Stimulated activated CD4-positive, alpha-beta T cell treated with anti-CD3 and anti-CD28 coated beads, Interleukin-12 subunit alpha, Interleukin-12 subunit beta, amount 100 ng/mL, for 24 hours (primary cell): ENCODE measurements around the gene MAMSTR.
A peak's percentile ranks its signal among the peaks of the same experiment; 100 is the strongest.

Source experiments
- DNase-seq, 2 experiments: peaks; one replicate each; pipeline ENCODE4 v3.0.0-alpha.2; 2020; ENCODE audit warnings: low read depth in 2 of 2

The MAMSTR gene

DNA sequence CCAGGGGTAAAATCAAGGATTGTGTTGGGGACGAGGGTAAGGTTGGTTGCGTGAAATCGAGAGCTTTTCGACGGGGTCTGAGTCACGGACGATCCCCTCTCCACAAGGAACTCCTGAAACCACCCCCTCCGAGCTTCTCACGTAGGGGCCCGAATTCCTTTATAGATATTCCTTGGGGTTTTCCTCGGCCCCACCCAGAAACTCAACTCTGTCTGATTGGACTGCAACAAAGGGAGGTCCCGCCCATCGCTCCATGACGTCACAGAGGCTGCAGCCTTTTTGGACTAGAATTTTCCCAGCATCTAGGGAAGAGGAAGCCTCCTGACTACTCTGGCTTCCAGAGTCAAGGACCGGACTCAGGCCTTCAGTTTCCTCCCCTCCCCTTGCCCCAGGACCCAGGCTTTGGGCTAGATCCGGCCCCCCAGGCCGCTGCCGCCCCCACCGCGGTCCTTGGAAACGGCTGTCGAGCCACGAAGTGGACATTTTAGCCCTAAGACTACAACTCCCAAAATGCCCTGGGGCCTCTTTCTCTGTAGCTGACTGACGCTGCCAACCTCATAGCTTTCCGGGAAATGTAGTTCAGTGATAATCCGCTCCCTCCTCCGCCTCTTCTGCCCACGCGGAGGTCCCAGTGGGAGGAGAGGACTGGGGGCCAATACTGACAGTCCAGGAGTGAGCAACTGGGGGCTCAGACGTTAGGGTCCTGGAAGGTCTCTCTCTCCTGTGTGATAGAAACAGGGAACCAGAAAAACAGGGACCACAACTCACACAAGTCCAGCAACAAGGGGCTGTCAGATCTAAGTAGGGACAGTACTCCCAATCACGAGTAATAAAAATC is 27.4 kb upstream of the MAMSTR start, which contains the start of gene IZUMO1:
Gene IZUMO1 (minus strand): TSS at position 172 of the 838 bp plus-strand sequence. CDS start 1,050 bp downstream, outside the sequence.
- DNase-seq = peak in 1 of 2 experiments; percentile 52

DNA sequence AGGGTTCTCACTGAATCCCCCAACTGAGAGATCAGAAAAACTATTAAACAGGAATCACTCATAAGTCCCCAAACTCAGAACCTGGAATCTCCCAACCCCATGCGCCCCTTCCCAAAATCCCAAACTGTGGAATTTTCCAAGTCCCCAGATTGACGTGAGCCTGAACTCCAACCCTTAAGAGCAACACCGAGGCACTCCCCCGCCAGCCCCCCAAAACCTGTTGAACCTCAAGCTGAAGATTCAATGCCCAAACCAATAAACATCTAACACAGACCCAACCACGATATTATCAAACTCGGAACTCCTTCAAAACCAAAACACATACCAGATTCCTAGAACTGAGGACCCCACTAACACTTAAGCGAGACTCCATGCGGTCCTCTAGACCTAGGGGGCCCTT is 26.6 kb upstream of the MAMSTR start:
- no peak for DNase-seq

DNA sequence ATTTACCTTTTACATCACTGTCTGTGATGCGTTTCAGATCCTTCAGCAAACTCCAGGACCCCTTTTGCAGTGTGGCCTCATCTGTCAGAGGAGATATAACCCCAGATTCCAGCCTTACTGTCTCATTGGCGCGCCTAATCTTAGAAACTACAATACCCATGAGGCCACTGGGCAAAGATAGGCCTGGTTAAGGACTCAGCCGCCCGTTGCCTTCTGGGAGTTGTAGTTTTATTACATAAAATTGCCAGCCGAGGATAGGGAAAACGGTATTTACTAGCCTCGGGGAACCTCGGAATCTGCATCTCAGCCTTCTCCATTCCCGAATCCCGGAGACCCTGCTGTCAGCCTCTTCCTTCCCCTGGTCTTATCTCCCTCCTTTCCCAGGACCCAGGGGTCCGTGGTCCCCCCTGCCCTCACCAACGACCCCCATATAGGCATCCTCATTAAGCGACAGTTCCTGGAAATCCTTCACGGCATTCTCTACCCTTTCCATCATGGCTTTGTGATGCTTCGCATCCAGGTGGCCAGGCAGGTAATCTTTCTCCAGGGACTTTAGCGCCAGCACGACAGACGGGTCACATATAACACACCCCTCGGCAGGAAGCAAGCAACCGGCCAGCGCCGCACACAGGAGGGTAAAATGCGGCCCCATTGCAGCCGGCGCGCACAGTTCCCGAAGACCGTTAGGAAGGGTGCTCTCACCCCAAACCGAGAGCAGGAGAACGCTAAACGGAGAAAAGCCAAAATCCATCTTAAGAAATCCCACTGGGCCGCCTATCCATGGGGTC is 25.9 kb upstream of the MAMSTR start:
- peak in 1 of 2 experiments; percentile 41 for DNase-seq

DNA sequence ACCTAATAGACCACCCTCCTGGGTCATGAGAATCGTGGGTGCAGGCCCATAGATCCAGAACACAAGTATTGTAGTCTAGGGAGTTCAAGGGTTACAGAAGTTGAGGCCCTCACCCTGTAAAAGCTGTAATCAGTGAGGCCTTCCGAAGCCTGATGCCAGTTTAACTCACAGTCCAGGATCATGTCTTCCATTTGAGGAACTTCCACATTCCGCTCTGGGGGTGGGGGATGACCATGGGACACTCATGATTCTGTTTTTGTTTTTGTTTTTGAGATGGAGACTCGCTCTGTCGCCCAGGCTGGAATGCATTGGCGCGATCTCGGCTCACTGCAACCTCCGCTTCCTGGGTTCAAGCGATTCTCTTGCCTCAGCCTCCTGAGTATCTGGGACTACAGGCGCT is 22.6 kb upstream of the MAMSTR start:
- DNase-seq = no peak

DNA sequence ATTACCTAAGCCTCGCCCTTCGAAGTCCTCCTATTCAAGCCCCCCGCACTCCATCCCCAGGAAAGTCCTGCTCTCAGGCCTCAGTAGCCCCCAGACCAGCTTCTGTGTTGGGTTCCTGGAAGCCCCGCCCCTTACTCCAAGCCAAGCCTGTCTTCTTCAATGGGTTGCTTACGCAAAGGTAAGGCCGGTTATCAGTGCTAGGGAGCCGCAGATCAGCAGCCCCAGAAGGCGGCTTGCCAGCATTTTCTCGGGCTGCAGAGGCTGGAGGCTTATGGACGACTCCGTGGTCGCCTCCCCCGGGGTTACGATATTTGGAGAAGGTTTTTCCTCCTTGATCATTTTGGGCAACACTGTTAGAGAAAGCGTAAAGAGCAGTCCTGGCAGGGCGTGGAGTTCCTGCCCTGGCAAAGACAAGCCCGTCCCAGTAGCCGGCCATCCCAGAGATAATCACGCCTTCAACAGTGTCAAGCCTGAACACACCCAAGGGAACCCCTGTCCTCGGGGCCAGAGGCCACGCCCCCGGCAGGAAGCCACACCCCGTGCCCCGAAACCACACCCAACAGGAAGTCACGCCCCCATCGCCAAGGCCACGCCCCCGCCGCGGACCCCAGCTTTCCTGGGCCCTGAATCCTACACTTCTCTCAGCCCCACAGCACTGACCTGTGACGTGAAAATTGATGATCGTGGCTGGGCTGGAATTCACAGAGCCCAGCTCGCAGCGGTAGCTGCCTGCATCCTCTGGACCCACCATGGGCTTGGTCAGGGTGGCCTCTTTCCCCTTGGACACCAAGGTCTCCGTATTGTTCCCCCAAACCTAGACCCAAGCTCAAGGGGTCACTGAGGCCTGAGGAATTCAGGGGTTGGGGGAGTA is 21.8 kb upstream of the MAMSTR start:
- no peak for DNase-seq

DNA sequence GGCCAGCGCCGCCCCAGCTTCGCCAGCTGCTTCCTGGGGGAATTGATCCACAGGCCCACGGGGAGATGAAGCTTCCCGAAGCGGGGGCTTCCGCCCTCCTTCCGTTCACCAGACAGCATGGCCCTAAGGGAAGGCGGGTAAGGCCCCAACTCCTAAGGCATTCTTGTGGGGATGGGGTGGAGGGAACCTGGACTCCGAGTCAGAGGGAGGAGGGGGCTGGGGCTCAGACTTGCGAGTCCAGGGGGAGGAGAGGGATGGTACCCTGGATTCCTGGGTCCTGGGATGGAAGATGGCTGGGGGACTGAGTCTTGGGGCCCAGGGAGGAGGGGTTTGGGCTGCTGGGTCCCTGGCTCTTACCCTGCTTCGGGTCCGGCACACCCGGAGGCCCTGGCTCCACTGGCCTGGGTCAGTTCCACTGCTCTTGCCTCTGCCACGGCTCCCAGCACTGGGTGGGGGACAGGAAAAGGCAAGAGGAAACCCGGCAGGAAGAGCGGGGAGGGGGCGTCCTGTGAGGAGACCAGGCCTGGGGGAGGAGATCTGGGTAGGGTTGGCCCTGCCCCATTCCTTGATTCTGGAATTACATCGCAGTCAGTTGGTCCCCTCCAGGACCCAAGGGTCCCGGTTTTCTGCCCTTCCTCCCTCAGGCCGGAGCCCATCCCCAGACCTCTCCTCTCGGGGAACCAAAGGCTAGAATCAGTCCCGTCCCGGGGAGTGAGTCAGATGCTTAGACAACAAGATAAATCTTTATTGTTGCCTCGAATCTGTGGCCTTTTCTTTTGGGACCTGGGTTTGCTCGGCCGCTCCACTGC is 20.8 kb upstream of the MAMSTR start, which contains the start of gene RASIP1:
Gene RASIP1 (minus strand): TSS at position 447 of the 809 bp plus-strand sequence. CDS start 328 bp downstream, at position 119.
- DNase-seq = no peak

DNA sequence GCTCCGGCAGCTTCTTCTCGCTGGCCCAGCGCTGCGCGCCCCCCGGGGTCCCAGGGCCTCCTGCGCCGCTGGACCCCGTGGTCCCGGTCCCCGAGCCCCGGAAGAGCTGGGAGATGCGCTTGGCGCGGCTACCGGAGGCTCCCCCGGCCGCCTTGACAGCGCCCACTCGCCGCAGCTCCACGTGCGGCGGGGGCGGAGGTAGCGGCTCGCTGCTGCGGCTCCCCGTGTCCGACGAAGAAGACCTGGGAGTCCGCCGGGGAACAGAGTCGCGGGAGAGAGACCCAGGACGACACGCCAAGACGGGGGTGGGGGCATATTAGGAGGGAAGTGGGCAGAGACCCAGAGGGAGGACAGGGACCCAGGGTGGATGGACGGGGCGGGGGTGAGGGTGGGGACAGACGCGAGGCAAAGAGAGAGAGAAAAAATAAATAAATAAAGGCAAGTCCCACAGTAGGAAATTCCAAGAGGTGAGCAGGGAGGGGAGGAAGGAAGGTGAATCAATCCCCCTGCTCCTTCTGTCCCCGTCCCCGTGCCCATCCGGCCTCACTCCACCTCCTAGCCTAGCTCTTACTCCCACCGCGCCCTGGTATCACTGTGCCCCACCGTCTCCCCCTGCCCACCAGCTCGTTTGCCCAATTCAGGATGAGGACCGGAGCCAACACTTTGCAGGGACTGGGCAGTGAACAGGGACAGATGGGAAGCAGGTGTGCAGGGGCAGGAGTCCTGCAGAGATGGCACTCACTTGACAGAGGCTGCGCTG is 20.1 kb upstream of the MAMSTR start:
- no peak for DNase-seq

DNA sequence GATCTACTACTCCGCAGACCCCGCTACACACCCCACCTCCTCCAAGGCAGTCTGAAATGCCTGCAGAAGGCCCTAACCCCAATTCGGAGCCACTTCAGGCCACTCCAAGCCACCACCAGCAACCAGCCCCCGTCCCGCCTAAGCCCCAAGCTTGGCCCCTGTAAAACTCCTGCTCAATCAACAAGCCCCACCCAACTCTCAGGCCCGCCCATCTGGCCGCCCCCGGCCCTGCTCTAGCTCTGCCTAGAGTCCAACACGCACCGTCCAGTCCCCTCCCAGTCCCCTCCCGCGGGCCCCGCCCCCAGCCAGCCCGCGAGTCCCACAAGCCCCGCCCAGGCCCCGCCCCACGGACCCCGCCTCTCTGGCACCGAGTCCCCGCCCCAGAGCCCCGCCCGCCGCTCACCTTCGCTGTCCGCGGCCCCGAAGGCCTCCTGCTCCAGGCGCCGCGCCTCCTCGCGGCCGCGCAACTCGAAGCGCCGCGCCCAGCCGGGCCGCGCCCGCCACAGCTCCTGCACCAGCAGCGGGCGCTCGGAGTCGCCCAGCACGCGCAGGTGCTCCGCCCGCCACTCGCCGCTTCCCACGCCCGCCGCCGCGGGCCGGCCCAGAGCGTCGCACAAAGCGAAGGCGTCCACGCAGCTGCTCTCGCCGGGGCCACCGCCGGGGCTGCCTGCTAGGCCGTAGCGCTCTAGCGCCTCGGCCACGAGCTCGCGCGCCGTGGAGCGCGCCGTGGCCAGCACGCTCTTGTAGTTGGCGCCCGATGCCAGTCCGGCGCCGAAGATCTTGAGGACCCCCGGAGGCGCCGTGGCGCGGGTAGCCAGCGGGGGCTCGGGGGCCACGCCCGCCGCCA is 19.3 kb upstream of the MAMSTR start:
- DNase-seq = peak; percentile 80 to 95

DNA sequence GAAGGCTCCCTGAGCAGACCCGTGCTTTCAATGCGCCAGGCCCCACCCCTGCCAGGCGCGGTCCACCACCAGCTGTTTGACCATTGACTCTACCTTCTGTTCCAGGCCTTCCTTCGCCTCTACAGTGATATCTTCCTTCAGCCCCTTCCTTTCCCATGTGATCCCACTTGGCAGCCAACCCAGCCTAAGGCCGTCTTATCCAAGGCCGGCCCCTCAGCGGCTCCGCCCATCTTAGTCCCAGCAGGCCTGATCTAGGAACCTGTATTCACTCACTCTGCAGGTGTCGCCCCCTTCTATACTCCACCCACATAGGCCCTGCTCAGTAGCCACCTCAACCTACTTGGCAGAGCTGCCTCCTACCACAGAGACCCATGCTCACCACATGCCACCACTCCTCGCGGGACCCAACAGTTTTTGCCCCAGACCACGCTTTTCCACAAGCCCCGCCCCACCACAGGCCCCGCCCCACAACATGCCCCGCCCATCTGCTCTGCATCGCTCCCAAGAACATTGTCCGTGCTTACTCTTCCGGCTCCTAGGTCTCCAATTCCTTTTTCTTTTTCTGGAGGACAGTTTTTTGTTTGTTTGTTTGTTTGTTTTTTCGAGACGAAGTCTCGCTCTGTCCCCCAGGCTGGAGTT is 18.0 kb upstream of the MAMSTR start:
- no peak for DNase-seq

DNA sequence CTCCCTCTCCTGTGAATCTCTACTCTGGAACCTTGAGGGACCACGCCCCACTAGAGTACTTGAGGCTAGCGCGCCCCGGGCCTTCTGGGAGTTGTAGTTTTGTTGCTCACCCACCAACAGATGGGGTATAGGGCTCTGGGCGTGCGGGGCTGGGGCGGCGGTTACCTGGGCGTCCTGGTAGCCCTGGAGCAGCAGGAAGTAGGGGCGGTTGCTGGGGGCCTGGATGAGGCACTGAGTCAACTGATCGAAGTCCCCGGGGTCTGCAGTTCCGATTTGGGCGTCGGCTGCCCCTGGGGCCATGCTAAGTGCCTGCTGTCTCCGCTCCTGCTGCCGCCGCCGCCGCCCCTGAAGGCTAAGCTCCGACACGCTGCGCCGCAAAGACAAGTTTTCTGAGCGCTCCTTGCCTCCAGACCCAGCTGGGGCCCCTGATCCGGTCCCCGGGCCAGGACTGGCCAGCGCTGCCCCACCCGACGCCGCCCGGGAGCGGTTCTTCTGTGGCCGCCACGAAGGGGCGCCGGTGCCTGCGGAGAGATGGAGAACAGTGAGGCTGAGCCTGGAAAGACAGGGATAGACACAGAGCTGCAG is 15.6 kb upstream of the MAMSTR start:
- no peak for DNase-seq

DNA sequence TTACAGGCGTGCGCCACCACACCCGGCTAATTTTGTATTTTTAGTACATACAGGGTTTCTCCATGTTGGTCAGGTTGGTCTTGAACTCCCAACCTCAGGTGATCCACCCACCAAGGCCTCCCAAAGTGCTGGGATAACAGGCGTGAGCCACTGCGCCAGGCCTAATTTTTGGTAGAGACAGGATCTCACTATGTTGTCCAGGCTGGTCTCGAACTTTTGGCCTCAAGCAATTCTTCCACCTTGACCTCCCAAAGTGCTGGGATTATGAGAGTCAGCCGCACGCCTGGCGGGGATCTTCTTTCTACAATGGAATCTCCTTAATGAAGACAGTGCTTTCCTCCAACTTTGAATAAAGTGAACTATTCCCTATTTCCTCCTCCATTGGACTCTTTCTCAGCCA is 15.1 kb upstream of the MAMSTR start:
- DNase-seq = no peak

DNA sequence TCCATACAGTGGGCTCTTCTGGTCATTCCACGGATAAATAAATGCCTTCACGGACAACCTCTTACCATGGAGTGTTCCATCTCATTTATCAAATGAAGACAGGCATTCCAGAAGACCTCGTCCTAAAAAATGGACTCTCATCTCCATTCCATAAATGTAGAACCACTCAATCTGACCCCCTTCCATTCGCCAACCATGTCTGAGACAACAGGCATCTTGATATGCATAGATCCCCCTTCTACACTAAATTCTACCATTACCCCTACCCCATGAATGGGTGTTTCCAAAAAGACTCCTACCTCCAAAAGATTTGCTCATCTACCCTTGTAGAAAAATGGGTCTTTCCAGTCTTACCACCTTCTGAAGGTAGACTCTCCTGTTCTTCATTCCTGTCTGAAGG is 11.9 kb upstream of the MAMSTR start:
- DNase-seq = no peak

DNA sequence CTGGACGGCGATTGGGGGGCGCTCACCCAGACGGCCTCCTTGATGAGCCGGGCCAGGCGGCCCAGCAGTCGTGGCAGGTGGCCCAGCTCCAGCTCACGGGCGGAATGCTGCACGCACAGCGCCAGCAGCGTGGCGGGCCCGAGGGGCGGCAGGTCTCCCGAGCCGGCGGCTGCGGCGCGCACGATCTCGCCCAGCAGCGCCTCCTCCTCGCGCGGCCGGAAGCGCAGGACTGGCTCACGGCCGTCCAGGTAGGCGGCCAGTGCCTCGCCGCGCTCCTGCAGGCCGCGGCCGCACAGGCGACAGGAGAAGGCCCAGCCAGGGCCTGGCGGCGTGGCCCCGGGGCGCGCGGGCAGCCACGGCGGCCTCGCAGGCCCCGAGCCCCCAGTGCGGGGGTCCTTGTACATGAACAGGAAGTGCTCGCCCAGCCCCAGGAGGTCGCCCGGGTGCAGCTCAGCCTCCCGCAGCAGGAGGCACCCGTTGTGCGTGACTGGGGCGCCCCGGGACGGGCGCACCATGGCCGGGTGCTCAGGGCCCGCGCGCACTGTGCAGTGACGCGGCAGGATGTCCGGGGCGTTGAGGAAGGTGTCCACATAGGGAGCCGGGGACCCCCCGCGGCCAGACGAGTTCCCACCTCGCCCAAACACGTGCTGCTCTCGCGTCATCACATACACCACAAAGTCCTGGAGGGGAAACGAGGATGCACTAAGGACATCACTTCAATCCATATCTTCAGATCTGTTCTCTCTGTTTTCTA is 9.6 kb upstream of the MAMSTR start:
- DNase-seq = no peak

DNA sequence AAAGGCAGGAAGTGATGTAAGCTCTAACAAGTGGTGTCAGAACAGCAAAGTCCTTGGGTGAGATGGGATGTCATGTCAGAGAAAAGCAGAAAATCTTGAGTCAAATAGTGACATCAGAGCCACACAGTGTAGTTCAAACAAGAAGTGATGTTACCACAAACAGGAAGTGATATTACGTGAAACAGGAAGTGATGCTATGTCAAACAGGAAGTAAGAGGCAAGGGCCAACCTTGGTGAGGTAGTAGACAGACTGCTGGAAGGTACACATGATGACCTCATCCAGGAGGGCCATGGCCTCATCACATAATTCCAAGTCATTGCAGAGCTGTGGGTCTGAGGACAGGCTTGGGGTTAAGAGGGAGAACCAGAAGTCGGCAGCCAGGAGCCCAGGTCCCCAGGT is 7.0 kb upstream of the MAMSTR start:
- no peak for DNase-seq

DNA sequence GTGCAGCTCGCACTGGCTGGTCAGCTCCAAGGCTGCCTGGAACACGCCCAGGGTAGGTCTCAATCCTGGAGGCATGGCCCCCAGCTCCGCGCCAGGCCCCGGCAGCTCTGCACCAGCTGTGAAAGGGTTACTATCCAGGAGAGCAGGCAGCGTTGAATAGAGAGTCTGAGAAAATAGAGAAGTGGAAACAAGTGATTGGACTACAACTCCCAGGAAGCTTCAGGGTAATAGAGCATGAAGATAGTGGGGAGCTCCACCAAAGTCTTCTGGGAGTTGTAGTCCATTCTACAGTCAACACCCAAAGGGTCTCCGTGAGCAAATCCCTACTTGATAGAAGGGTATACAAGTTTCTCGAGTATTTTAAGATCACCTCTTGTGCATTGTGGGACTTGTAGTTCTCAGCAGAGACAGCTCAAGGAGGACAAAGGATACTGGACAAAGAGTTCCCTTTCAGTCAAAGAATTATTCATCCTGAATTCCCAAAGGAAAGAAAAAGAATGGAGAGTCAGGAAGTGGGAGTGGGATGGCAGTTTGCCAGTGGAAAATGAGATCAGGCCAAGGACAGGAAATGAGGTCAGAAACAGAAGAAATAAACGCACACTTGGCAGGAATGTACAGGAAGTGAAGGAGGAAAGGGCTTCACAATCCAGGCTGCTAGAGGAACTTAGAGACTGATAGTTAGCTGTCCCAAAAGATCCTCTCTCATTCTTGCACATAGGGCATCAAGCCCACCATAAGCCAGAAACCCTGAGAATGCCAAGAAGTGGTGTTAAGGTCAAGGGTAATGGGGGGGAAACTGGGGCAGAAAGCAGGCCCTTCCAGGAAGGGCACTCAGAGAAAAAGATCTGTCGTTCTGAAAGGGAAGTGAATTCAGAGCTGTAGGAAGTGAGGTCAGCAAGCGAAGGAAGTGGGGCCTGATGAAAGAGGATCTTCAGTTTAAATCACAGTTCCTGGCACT is 5.5 kb upstream of the MAMSTR start:
- DNase-seq = no peak

DNA sequence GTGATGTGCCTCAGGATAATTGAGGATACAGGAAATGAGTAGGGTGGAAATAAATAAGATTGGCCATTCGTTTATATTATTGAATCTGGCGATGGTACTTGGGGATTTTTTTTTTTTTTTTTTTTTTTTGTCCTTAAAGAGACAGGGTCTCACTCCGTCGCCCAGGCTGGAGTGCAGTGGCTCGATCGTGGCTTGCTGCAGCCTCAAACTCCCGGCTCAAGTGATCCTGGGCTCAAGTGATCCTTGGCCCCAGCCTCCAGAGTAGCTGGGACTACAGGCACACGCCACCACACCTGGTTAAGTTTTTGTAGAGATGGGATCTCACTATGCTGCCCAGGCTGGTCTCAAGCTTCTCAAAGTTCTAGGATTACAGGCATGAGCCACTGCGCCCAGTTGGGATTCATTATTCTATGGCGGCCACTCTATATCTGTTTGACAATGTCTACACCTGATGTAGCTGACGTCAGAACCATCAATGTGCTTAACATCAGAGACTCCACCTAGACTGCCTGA is 2.7 kb upstream of the MAMSTR start:
- no peak for DNase-seq
